ENCODE results near the gene YRDC. TPM values are rescaled to one million over a fixed set of nuclear protein-coding genes. Genes with fewer than 3 reads are reported as not detected.

Gene YRDC
- total and polyA plus RNA-seq, 2 of the 13 experiments (the other 11 are each of a cell fraction or from before 2014, with no cell fraction given), result 27.5 to 29.2 TPM

DNA sequence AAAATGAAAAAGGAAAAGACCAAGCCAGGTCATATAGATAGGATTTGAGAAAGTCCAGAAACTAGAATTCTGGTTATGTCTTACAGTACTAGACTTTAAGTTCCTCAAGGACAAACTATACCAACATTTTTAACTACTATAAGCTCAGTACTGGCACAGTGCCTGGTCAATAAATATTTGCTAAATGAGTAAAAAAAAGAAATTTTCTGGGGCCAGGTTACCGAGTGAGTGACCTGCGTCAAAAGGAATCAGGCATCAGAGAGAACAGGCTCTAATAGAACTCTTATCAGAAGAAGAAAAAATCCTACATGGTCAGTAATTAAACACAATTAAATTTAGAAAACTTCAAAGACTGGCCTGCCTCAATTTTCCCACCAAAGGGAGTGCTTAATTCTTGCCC, 23.8 kb upstream of the YRDC start (continued):
- TF ChIP-seq ZBTB33 (CRISPR knock-in tag; IDR thresholded peaks at IDR 0.05) (no peak), SIX4 (CRISPR knock-in tag; IDR thresholded peaks at IDR 0.05) (no peak), FOXK2 (IDR thresholded peaks at IDR 0.05) (no peak), AKNA (CRISPR knock-in tag; IDR thresholded peaks at IDR 0.05; ENCODE audit: borderline replicate concordance) (no peak), GFI1 (CRISPR knock-in tag; IDR thresholded peaks at IDR 0.05; ENCODE audit: borderline replicate concordance) (no peak)

DNA sequence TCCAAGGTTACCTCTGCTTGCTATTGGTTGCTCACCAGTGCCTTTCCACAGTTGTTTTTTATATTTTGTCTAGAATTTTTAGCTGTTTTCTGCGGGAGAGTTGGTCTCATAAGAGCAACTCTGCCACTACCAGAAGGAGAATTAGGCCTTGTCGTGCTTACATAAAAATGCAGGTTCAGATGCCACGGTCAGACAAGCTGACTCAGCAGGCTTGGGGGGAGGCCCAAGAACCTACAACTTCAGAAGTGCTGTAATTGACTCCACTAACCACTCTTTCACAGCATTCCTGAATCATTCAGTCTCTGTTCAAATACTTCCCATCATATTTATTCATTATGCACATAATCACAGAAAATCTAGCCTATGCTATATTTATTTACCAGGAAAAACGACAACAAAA, 23.1 kb upstream of the YRDC start:
- ChIA-PET POLR2A (interaction anchor here (1.5 kb wide), 1 partner anchor 23 kb away, joined by 3 read pairs; the partner anchor contains the start of genes C1orf122 and YRDC), CTCF (ENCODE audit: low intra/inter-chr PET ratio, low total read pairs) (no interaction called here)
- H3K9ac ChIP-seq (ENCODE audit: insufficient read depth, low read depth, low read length), result no peak overlapping the region
- no peaks in the 10 kb centered on the region for H3K9me3 ChIP-seq (ENCODE audit: low read length)
- 97% methylated on average over 4 of the region's 4 CpGs for WGBS (ENCODE audit: low lambda C conversion rate)
- no peaks in the 10 kb centered on the region for H3K79me2 ChIP-seq (ENCODE audit: insufficient read depth, low read length)
- intact Hi-C loops (cut with micrococcal nuclease; ENCODE audit: unreplicated experiment) (no loop called here), in situ Hi-C loops (cut with HindIII; ENCODE audit: extremely low pct_ligation_motif_present, low pct_unique_long_range_greater_than_20kb) (no loop called here)
- BruUV-seq (replicated peaks), result no TSS peak
- H3K36me3 ChIP-seq (replicated peaks in 1 of 2; ENCODE audit: control insufficient read depth in 1 of 2, insufficient read depth in 2 of 2, low read length in 2 of 2), result peaks cover 10 to 45% of the 10 kb centered on the region in 2 experiments; a peak in 4 of 5 replicates
- FAIRE-seq, result no peak
- no peaks in the 10 kb centered on the region; the same call in 1 of the 2 replicates for H3K4me1 ChIP-seq (ENCODE audit: insufficient read depth, low read length)
- H4K20me1 ChIP-seq (ENCODE audit: insufficient read depth, low read length), result no peaks in the 10 kb centered on the region
- no peaks in the 10 kb centered on the region for H3K27me3 ChIP-seq (ENCODE audit: control insufficient read depth in 1 of 2, insufficient read depth in 2 of 2, low read length in 2 of 2)
- no peak overlapping the region for H3K4me3 ChIP-seq (replicated peaks in 1 of 3; ENCODE audit: insufficient read depth in 1 of 3, low read depth in 2 of 3, low read length in 3 of 3)
- ATAC-seq, result no peak
- no peak overlapping the region for H2AFZ ChIP-seq (ENCODE audit: low read length)
- no peak for DNase-seq (ENCODE audit: low spot score)
- TF ChIP-seq, protein P1, sequence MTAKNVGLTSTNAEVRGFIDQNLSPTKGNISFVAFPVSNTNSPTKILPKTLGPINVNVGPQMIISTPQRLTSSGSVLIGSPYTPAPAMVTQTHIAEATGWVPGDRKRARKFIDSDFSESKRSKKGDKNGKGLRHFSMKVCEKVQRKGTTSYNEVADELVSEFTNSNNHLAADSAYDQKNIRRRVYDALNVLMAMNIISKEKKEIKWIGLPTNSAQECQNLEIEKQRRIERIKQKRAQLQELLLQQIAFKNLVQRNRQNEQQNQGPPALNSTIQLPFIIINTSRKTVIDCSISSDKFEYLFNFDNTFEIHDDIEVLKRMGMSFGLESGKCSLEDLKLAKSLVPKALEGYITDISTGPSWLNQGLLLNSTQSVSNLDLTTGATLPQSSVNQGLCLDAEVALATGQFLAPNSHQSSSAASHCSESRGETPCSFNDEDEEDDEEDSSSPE (CRISPR knock-in tag; IDR thresholded peaks at IDR 0.05), result no peak
- TF ChIP-seq MAFK (conservative IDR thresholded peaks at IDR 0.05 in 1 of 2, IDR thresholded peaks at IDR 0.05 in 1 of 2; ENCODE audit: low read length in 2 of 2) (peak; percentile 53 to 84; a peak in 3 of 4 replicates), MAFF (IDR thresholded peaks at IDR 0.05; ENCODE audit: low read depth, low read length) (peak; percentile 63)
- no peak overlapping the region for H3K27ac ChIP-seq (ENCODE audit: extremely low read length, insufficient read depth, low read length)
- H3K4me2 ChIP-seq (ENCODE audit: low read depth, low read length), result no peak overlapping the region

Data from HepG2 (cell line).